A204.1 (cell line): Measurements from ENCODE around the gene PWP2.
"Not testable (repeated sequence)": the region's sequence is repeated elsewhere in the genome, so short reads cannot be mapped to it uniquely, and the experiment has no call there.

Source experiments
- FAIRE-seq: peaks from 2 replicates; lab custom pipeline; 2012; peaks lifted over from hg19 to GRCh38; lab: Jason Lieb, UNC

The PWP2 gene

GRCh38 chr21:44083631-44084291 is 23.4 kb upstream of the PWP2 start:
- FAIRE-seq, result no peak

- no peak for FAIRE-seq
Measured at GRCh38 chr21:44084496-44085241, 22.5 kb upstream of the PWP2 start.

GRCh38 chr21:44085491-44086321 is 21.5 kb upstream of the PWP2 start:
- no peak for FAIRE-seq

- no peak for FAIRE-seq
Measured at GRCh38 chr21:44086636-44087425, 20.4 kb upstream of the PWP2 start.

GRCh38 chr21:44087426-44088400 is 19.5 kb upstream of the PWP2 start:
- FAIRE-seq, result no peak

- no peak for FAIRE-seq
Measured at GRCh38 chr21:44088401-44088780, 18.8 kb upstream of the PWP2 start.

GRCh38 chr21:44089001-44089911 is 17.9 kb upstream of the PWP2 start:
- no peak for FAIRE-seq

GRCh38 chr21:44090325-44090724 is 16.9 kb upstream of the PWP2 start:
- FAIRE-seq, result no peak

GRCh38 chr21:44092211-44092610 is 15.0 kb upstream of the PWP2 start:
- no peak for FAIRE-seq

GRCh38 chr21:44093761-44094160 is 13.4 kb upstream of the PWP2 start:
- FAIRE-seq, result no peak

- peak; percentile 58 for FAIRE-seq
Measured at GRCh38 chr21:44094832-44095231, 12.4 kb upstream of the PWP2 start.

- not testable (repeated sequence) for FAIRE-seq
Measured at GRCh38 chr21:44098507-44098906, 8.7 kb upstream of the PWP2 start.

GRCh38 chr21:44098964-44099363 is 8.2 kb upstream of the PWP2 start:
- not testable (repeated sequence) for FAIRE-seq

- FAIRE-seq, result not testable (repeated sequence)
Measured at GRCh38 chr21:44107589-44107988, 390 bp downstream of the PWP2 start.

- not testable (repeated sequence) for FAIRE-seq
Measured at GRCh38 chr21:44113702-44114371, 6.6 kb downstream of the PWP2 start.

GRCh38 chr21:44122131-44122530 is 14.9 kb downstream of the PWP2 start:
- not testable (repeated sequence) for FAIRE-seq

GRCh38 chr21:44127827-44128226 is 20.6 kb downstream of the PWP2 start:
- not testable (repeated sequence) for FAIRE-seq

- FAIRE-seq, result not testable (repeated sequence)
Measured at GRCh38 chr21:44133715-44134057, 26.5 kb downstream of the PWP2 start.

GRCh38 chr21:44134732-44135131 is 27.5 kb downstream of the PWP2 start:
- FAIRE-seq, result not testable (repeated sequence)
